ENCODE results near the gene CENPF.

DNA sequence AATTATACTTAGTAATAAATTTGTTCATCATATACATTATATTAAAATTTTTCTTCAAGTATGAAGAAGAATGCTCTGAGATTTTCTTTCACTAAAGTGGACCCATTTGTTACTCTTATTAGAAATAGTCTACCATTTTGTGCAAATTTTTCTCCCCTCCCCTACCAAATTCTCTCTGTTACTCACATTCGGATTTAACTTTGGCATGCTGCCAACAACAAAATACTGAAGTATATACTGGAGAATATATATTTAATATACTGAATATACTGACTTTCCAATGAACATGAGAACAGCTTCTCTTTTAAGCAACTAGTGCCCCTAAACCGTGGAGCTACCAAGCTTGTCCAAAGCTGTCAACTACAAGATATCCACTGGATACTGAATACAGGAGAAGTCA, 57.2 kb downstream of the CENPF start:
- TF ChIP-seq EZH2phosphoT487 (IDR thresholded peaks at IDR 0.05; ENCODE audit: low read depth): no peak
- TF ChIP-seq, protein P1, sequence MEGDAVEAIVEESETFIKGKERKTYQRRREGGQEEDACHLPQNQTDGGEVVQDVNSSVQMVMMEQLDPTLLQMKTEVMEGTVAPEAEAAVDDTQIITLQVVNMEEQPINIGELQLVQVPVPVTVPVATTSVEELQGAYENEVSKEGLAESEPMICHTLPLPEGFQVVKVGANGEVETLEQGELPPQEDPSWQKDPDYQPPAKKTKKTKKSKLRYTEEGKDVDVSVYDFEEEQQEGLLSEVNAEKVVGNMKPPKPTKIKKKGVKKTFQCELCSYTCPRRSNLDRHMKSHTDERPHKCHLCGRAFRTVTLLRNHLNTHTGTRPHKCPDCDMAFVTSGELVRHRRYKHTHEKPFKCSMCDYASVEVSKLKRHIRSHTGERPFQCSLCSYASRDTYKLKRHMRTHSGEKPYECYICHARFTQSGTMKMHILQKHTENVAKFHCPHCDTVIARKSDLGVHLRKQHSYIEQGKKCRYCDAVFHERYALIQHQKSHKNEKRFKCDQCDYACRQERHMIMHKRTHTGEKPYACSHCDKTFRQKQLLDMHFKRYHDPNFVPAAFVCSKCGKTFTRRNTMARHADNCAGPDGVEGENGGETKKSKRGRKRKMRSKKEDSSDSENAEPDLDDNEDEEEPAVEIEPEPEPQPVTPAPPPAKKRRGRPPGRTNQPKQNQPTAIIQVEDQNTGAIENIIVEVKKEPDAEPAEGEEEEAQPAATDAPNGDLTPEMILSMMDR (IDR thresholded peaks at IDR 0.05; ENCODE audit: low read depth, low read length): no peak
